Kidney capillary endothelial cell (primary cell): ENCODE data around the gene ARHGEF40.

Source experiments
- DNase-seq: peaks from one replicate; pipeline ENCODE4 v3.0.0-alpha.2; 2018; ENCODE audit warnings: low spot score

The ARHGEF40 gene

DNA sequence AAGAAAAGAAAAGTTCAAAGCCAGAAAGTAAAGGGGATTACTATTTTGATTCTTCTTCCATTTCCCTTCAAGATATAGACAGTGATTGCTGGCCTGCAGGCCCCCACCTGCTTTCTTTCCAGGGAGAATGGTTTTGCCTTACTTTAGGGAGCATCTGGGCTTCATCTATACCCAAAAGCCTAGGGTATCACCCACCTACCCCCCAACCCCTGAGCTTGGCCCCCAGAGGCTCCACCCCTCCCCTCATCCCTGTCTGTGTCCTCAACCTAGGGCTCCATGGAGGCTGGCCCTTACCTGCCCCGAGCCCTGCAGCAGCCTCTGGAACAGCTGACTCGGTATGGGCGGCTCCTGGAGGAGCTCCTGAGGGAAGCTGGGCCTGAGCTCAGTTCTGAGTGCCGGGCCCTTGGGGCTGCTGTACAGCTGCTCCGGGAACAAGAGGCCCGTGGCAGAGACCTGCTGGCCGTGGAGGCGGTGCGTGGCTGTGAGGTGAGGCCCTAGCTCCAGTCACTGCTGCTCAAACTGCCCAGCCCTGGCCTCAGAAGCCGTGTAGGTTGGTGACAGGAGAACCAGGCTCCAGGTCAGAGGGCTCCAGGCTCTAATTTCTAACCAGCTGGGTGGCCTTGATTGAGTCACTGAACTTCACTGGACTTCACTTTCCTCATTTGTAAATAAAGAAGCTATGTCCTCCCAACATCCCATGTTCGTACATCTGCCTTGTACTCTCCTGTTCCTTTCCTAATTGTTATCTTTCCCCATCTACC, 13.6 kb downstream of the ARHGEF40 start:
- no peak for DNase-seq

DNA sequence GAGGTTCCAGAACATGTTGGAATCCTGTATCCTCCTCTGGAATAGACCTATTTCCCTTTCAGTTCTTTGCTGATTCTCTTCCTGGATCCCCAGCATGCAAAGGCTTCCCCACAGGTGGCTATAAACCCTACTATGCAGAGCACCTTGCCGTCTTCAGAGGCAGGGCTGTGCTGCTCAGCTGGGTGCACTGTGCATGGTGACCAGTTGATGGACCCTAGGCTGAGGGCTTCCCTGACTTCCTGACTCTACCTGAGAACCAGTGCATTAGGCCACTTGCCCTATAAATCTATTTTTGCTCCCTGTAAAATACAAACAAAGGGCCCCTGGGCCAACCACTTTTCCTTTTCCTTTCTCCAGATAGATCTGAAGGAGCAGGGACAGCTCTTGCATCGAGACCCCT, 14.3 kb downstream of the ARHGEF40 start:
- DNase-seq, result no peak

DNA sequence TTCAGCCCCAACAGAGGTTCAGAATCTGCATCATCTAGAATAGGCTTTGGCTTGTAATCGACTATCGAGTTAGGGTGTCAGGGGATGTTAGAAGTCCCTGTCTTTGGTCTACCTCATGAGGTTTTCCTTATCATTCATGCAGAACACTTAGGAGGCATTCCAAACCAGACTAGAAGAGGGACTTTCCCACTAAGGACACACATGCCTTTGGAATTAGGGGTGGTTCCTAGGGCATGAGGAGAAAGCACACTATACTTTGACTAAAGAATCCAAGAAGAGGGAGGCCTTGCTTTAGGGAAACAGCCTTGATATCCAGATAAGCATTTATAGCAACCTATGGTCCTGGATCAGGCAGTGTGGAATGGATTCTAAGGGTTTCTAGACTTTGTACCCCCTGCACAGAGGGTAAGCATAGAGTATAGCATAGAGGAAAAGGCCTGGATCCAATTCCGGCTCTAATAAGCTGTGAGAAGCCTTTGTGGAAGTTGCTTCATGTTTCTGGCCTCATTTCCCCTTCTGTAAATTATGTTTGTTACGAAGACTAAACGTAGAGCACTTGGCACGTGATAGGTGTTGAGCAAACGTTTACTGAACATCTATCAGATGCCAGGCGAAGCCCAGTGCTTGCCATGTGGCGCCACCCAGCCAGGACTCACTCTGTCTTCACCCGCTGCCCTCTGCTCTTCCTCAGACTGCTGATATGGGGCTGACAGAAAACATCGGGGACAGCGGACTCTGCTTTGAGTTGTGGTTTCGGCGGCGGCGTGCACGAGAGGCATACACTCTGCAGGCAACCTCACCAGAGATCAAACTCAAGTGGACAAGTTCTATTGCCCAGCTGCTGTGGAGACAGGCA, 15.1 kb downstream of the ARHGEF40 start:
- no peak for DNase-seq

DNA sequence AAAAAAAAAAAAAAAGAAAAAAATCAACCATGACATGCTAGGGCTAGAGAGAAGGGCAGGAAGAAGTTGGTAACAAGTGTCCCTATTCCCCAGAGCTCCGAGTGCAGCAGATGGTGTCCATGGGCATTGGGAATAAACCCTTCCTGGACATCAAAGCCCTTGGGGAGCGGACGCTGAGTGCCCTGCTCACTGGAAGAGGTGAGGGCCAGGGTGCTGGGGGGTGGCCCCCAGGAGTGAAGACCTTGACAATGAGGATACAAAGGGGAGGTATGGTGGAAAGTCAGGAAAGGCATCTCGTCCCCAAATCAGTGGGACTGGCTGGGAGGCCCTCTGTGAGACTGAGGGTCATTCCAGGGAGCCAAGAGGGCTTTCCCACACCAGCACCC, 16.8 kb downstream of the ARHGEF40 start:
- no peak for DNase-seq

DNA sequence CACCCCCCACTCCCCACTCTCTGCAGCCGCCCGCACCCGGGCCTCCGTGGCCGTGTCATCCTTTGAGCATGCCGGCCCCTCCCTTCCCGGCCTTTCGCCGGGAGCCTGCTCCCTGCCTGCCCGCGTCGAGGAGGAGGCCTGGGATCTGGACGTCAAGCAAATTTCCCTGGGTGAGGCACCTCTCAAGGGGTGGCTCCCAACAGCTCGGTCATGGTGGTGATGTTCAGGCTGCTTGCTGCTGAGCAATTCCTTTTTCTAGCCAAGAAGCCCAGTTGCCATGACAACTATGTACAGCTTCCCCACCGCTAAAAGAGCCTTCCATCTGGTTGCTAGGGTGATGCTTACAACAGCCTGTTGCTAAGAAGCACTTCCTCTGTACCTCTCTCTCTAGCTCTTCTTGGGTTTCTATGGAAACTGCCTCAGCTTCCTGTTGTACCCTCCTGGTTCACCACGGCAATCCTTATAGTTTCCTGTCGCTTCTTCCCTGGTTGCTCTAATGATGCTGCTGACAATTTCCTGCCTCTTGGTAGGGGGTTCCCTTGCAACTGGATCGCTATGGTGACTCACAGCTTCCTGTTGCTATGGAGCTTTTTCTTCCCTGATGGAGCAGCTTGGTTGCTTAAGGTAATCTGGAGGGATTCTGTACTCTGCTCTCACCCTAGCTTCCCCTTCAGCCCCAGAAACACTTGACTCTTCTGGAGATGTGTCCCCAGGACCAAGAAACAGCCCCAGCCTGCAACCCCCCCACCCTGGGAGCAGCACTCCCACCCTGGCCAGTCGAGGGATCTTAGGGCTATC, 17.4 kb downstream of the ARHGEF40 start:
- peak; percentile 96 for DNase-seq

DNA sequence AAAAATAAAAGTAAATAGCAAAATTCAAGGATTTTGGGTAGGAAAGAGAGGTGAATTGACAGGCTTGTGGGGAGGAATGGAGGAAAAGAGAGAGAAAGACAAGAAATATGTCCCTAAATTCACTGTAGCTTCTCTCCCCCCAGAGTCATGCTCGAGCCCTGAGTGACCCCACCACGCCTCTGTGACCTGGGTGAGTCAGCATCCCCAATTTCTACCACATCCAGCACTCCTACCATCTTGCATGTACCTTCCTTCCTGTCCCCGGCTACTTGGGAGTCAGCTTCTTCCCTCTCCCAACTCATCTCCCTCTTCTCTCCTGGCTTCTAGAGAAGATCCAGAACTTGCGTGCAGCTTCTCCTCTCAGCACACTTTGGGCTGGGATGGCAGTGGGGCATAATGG, 18.6 kb downstream of the ARHGEF40 start:
- no peak for DNase-seq

DNA sequence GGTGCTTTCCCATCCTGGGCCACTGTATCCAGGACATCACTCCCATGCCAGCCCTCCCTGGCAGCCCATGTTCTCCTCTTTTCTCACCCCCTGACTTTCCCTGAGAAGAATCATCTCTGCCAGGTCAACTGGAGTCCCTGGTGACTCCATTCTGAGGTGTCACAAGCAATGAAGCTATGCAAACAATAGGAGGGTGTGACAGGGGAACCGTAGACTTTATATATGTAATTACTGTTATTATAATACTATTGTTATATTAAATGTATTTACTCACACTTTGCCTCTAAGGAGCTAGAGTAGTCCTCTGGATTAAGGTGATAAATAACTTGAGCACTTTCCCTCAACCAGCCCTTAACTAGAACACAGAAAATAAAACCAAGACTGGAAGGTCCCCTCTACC, 19.2 kb downstream of the ARHGEF40 start:
- DNase-seq, result no peak

DNA sequence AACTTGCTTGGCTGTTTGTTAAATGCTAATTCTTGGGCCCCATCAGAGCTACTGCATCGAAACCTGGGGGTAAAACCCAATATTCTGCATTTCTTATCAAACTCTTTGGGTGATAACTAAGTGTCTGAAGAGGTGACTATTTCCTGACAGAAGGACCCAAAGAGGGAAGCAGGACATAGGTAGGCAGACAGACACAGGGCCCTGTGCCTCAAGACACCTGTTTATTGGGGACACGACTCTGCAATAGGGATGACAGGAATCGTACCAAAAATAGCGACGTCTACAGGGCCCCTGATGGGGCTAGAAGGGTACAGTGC, 19.7 kb downstream of the ARHGEF40 start:
- DNase-seq, result no peak

DNA sequence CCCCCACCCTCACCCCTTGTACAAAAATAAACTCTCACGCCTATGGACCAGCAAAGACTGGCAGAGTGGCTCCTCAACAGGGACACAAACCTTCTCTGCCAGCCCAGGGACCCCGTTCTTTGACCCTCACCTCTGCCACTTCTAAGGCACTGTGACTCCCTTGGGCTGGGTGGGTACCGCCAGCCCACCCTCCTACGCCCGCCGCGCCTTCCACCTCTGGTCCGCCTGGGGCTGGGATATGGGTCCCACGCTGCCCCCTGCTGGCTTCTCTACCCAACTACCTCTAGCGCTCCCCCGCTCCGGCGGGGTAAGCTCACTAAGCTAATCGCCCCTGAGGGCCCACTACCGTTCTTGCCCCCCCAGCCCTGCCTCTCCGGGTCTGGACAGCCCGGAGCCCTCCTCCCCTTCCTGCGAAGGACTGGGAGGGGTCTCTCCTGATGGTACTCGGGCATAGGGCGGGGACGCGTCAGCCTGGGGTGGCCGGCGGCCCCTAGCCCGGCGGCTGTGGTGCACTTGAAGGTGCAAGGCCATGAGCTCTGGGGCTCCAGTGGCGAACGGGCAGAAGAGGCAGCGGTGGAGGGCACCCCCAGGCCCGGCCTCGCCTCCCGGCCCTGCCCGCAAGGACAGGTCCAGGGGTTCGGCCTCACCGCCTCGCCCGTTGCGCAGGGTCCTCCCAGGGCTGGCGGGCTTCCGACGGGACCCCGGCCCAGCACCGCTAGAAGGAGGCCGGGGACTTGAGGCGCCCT, 20.3 kb downstream of the ARHGEF40 start:
- DNase-seq, result no peak

DNA sequence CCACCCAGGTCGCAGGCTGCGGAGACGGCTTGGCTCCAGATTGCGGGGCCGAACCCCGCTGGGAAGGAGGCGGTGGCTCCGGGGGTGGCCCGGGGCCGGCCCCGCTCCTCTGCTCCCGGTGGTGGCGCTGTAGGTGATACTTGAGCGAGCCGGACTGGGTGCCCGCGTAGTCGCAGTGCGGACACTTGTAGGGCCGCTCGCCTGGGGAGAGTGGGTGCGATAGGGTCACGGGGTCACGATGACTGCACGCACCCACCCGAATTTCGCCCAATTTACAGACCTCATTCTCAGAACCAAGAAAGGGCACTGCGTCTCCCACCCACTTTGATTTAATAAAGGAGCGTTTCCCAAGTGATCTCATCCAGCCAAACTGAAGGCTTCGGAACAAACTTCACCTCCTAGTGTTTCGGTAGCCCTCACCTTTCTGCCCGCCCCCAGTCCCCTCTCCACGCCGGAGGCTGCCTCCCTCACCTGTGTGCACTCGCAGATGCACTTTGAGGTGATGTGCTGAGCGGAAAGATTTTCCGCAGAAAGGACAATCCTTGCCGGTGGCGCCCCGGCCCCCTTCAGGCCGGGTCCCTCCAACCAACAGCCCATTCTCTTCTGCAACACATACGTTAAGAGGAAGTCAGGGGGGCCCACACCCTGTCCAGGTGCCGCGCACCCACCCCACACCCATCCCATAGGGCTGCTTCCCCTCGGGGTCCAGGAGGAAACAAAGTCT, 21.0 kb downstream of the ARHGEF40 start:
- no peak for DNase-seq

DNA sequence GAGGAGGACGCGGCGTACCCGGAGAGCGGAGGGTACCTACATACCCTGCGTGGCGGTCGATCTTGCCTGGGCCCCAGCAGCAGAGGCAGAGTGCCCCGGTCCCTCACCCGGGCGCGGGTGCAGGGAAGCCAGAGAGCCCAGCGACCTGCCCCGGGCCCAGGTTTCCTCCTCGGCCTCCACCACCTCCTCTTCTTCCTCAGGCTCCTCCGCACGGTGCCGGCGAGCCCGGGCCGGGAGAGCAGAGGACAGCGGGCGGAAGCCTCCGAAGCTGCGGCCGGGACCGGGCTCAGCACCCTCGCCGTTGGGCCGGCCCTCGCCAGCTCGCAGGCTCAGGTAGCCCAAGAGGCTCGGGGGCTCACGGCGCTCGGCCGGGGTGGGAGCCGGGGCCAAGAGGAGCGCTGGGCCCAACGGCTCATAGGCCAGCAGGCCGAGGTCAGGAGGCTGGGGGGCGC, 21.7 kb downstream of the ARHGEF40 start:
- no peak for DNase-seq

DNA sequence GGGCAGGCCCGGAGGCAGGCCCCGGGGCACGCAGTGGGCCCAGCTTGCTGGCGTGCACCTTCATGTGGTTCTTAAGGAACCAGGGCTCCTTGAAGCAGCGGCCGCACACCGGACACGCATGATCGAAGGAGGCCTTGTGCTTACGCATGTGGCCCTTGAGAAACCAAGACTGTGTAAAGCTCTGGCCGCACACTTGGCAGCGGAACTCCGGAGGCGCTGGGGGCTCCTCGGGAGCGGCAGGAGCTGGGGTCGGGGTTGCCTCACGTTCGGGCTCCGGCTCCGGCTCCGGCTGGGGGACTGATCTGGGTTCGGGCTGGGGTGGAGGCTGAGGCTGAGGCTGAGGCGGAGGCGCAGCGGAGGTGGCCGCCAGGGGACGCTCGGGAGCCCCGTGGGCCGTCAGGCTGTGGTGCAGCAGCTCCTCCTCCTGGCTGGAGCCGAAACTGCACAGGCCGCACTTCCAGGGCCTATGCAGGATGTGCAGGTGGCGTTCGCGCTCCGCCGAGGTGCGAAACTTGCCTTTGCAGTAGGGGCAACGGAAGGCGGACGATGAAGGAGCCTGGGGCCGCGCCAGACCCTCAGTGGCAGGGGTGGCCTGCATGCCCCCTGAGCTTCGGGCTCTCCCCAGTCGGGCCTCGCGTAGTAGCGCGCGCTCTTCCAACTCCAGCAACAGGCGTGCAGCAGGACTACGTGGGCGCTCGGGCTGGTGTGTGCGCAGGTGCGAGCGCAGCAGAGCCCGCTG, 22.3 kb downstream of the ARHGEF40 start:
- peak; percentile 80 for DNase-seq

DNA sequence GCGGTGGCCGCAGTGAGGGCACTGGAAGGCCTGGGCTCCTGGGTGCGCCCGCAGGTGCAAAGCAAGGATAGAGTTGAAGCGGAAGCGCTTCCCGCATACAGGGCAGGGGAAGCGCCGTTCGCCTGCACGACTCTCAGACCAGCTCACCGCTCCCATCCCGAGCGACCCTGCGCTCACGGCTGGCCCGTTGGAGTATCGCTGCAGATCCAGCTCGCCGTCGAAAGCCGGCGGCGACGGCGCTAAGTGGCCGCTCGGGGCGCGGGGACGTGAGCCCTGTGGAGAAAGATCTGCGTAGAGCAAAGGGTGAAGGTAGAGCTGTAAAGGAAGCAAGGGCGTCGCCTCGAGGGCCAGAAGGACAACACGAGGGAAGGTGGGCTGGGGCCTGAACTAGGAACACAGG, 22.9 kb downstream of the ARHGEF40 start:
- DNase-seq, result no peak

DNA sequence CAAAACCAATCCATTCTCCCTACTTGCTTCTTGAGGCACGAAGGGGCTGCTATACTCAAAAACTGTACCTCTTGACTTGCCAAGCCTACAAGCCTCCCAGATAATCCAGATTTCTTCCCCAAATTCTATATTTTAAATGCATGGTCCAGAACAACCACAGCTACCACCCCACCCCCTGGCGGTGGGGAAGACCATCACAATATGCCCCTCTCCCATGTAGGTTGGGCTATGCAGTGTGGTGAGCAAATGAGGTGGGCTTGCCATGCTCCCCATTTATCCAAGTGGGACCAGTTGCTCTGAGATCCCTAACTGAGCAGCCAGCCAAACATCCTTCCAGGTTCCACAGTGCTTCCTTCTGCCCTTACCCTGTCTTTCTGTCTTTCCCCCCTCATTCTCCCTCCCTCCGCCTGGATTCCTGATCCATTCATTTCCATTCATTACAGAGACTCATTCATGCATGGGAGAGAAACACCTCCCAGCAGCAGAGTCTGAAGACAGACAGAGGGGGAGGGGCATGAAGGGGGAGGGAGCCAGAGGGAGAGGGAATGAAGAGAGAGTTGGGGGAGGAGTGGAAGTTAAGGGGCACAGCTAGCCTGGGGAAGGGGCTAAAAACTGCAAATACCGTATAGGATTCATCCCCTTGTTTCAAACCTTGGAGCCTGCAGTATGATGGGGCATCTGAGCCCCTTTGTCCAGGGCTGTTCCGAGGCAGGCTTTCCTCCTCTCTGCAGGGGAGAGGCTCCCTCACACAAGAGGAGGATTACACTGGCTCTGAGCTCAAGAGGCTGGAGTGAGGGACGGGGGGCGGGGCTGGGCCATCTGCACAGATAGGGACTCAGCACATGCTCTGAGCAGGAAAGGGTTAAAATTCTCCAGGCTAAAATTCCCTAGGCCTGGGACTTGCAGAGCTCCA, 23.9 kb downstream of the ARHGEF40 start:
- DNase-seq, result no peak

DNA sequence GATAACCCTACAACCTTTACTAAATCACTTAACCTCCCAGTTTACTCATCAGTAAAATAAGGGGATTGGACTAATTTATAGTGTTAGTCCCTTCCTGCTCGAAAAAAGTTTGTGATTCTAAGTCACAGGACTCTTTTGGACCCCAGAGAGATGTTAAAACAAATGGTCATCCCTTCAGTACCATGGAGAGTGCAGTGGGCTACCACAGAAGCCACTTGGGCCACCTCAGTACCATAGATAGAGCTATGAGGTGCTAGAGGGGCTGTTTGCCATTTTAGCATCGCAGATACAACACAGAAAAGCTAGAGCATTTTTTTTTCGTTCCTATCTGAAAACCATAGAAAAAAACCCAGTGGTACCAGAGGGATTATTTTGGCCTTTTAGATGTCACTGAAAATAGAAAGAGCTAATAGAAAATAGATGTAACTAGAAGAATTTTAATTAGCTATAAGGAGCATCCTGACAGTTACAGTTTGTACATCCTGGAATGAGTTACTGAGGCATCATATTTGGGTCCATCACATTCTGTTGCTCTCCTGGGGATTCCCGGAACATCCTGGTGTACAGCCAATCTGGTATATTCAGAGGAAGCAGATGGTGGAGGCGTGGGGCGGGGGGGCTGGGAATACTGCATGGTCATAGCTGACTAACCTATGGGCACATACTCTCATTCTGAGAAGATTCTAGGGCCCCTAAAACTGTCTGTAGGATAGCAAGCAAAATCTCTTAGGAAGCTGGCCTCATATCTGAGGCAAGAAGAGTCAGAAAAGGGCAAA, 25.5 kb downstream of the ARHGEF40 start:
- no peak for DNase-seq

DNA sequence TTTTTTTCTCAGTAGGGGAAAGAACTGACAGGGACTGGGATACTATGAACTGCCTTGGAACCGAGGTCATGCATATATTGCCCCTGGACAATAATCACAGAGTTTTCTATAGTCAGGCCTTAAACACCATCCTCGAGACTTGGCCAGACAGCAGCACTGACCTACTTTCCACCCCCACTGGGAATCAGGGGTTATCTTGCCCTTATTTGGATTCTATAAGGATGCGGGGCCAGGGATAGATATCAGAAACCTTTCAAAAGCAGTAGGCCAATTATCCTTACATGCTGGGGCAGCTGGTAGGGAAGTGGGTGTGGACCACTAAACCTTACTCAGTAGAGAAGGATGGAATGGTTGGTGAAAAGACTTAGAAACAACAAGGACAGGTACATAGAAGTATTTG, 26.3 kb downstream of the ARHGEF40 start:
- DNase-seq, result no peak

DNA sequence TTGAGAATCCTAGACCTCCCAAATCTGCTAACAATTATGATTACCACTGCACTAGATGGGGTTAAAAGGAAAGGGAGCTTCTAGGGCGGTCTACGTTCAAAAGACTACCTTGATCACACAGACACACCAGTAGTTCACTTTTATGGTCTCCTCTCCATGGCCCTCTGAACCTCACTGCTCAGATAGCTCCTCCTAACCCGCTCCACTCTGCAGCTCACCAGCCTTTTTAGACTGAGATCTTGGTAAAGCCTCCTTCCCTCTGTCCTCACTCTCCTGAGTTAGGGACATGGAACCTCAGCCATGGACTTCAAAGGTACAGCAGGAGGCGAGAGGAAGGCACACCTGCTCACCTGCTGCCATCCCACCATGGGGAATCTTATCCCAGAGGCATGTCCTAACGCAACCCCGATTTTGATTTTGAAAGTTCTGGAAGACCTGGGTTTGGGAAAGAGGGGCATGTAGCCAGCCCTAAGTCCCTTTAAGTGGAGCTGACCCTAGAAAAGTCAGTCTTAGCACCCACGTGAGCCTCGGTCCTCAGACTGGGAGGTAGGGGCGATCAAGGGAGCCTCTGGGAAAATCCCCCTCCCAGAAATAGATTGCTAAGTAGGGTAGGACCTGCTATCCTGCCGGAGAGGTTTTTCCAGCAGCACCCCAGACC, 27.0 kb downstream of the ARHGEF40 start:
- no peak for DNase-seq

DNA sequence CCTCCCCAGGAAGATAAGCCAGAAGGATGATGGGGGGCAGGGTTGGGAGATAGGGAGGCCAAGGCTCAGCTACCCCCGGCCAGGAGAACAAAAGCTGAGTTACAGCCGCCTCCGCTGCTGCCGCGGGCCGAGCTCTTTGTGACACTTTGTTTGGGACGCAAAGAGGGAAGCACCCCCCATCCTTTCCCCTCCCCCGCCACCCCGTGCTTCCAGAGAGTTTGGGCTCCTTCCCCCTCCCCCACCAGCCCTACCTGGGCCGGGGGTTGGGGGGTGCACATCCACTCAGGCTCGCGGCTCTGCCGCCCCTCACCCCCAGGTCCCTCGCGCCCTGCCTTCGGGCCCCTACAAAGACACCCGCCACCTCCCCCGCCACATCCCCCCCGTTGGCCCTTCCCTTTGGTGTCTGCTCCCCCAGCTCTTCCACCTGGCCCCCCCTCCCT, 27.6 kb downstream of the ARHGEF40 start:
- DNase-seq, result no peak
